SH-SY5Y (cell line): ENCODE results near the gene DNAJB1.

Experiments used
- GATA2 ChIP-seq: IDR thresholded peaks from 2 replicates; pipeline ENCODE4 v1.6.1; 2011; ENCODE audit warnings: mild to moderate bottlenecking, low read depth, low read length
- GATA3 ChIP-seq: IDR thresholded peaks from 2 replicates; pipeline ENCODE4 v1.6.1; 2011; ENCODE audit warnings: low read depth, mild to moderate bottlenecking, low read length, moderate library complexity

GRCh38 chr19:14530506-14530905, 12.3 kb upstream of the DNAJB1 start:
- TF ChIP-seq GATA2: no peak
- TF ChIP-seq GATA3: no peak
